ENCODE measurements around the gene FAM170B. TPM values are rescaled to one million over a fixed set of nuclear protein-coding genes. Genes with fewer than 3 reads are reported as not detected.

The FAM170B gene
- total and polyA plus RNA-seq, 2 of the 4 experiments (the other 2 are of a cell fraction) = not detected

GRCh38 chr10:49106451-49106850 is 27.4 kb downstream of the FAM170B start:
- Histone ChIP-seq H3K18ac (ENCODE audit: low read depth, low read length) (no peak overlapping the region), H4K5ac (ENCODE audit: low read depth, low read length) (no peak overlapping the region), H4K20me1 (ENCODE audit: insufficient read depth, low read length) (peaks cover 9% of the 10 kb centered on the region), H4K8ac (ENCODE audit: low read depth in 2 of 2, low read length in 2 of 2) (no peak overlapping the region), H2AK5ac (ENCODE audit: low read depth, low read length) (no peak overlapping the region), H2BK120ac (ENCODE audit: low read depth, low read length) (no peak overlapping the region), H3K4ac (ENCODE audit: low read depth, low read length) (no peak overlapping the region), H3K79me1 (ENCODE audit: low read depth in 1 of 2, low read length in 2 of 2) (peaks cover 4 to 34% of the 10 kb centered on the region in 2 experiments), H3K27me3 (ENCODE audit: control insufficient read depth, insufficient read depth, low read length) (no peaks in the 10 kb centered on the region), H2AK9ac (replicated peaks; ENCODE audit: low read depth, low read length, poor library complexity) (no peak overlapping the region), H3K4me2 (ENCODE audit: low read depth, low read length) (no peak overlapping the region), H2BK20ac (ENCODE audit: low read depth, low read length) (no peak overlapping the region), H3K4me1 (ENCODE audit: control insufficient read depth, insufficient read depth, low read length) (peaks cover 10% of the 10 kb centered on the region; the same call in 1 of the 2 replicates), H3K36me3 (ENCODE audit: control insufficient read depth, insufficient read depth, low read length) (peaks cover 13% of the 10 kb centered on the region; the same call in 1 of the 2 replicates), H3K9me3 (ENCODE audit: control insufficient read depth, insufficient read depth, low read length) (no peaks in the 10 kb centered on the region), H3K9me1 (ENCODE audit: insufficient read depth, low read length) (peaks cover 6% of the 10 kb centered on the region), H2BK5ac (ENCODE audit: low read depth, low read length, poor library complexity, severe bottlenecking) (no peak overlapping the region), H2AFZ (replicated peaks; ENCODE audit: low read length, poor library complexity) (no peak overlapping the region), H3K27ac (ENCODE audit: insufficient read depth, low read length) (no peak overlapping the region), H3K4me3 (ENCODE audit: insufficient read depth, low read depth, low read length) (no peak overlapping the region), H3K9ac (ENCODE audit: low read depth, low read length) (no peak overlapping the region), H3K23ac (ENCODE audit: low read depth, low read length) (no peak overlapping the region), H3K14ac (replicated peaks; ENCODE audit: low read depth, low read length) (0 out of 2 replicates have a peak overlapping the region, but pooled peaks have one; percentile 14), H2BK15ac (ENCODE audit: low read depth, low read length) (no peak overlapping the region), H3K56ac (ENCODE audit: extremely low read depth, insufficient read depth, low read length) (no peak overlapping the region), H4K91ac (ENCODE audit: insufficient read depth, low read depth, low read length) (no peak overlapping the region)
- dilution Hi-C loops (cut with HindIII; ENCODE audit: low sequenced_read_pairs, unreplicated experiment) (no loop called here), in situ Hi-C loops (cut with MboI; ENCODE audit: low sequenced_read_pairs) (no loop called here), intact Hi-C loops (cut with micrococcal nuclease) (no loop called here)
- CTCF ChIA-PET = no interaction called here
- 45% methylated on average over 5 of the region's 7 CpGs; no CpG with 5 or more reads in 1 of the 2 experiments for WGBS, 2 experiments (ENCODE audit: extremely low coverage in 2 of 2, insufficient read length in 1 of 2)
- POLR2A ChIA-PET (ENCODE audit: unreplicated experiment) = no interaction called here
- no peak for DNase-seq
- no peak for TF ChIP-seq BHLHE40 (IDR thresholded peaks at IDR 0.05; ENCODE audit: low read depth, low read length)
- TF ChIP-seq RFX5 (IDR thresholded peaks at IDR 0.05; ENCODE audit: low read depth, low read length) = no peak
- no peak for TF ChIP-seq NFE2L2 (IDR thresholded peaks at IDR 0.05; ENCODE audit: low read depth, low read length)
- no peak for TF ChIP-seq CHD1 (IDR thresholded peaks at IDR 0.05; ENCODE audit: low read depth, low read length)
- no peak for TF ChIP-seq MAFK (IDR thresholded peaks at IDR 0.05; ENCODE audit: low read depth, low read length)
- no peak for TF ChIP-seq POLR2A (IDR thresholded peaks at IDR 0.05; ENCODE audit: low read depth, low read length)
- no peak for TF ChIP-seq SMC3 (IDR thresholded peaks at IDR 0.05; ENCODE audit: low read depth, low read length)
- TF ChIP-seq USF2 (IDR thresholded peaks at IDR 0.05; ENCODE audit: low read depth, low read length) = no peak
- TF ChIP-seq FOS (IDR thresholded peaks at IDR 0.05; ENCODE audit: low read depth, low read length) = no peak
- TF ChIP-seq CEBPB (IDR thresholded peaks at IDR 0.05; ENCODE audit: low read depth, low read length) = no peak
- TF ChIP-seq MAZ (IDR thresholded peaks at IDR 0.05; ENCODE audit: borderline replicate concordance, low read depth, low read length) = no peak
- TF ChIP-seq RAD21 (IDR thresholded peaks at IDR 0.05; ENCODE audit: low read length) = no peak
- TF ChIP-seq RCOR1 (IDR thresholded peaks at IDR 0.05; ENCODE audit: insufficient replicate concordance, low read length) = no peak
- TF ChIP-seq MXI1 (IDR thresholded peaks at IDR 0.05; ENCODE audit: borderline replicate concordance, low read depth, low read length) = no peak
- TF ChIP-seq CTCF (conservative IDR thresholded peaks at IDR 0.05; ENCODE audit: low read depth, low read length) = no peak
- TF ChIP-seq ELK1 (IDR thresholded peaks at IDR 0.05; ENCODE audit: borderline replicate concordance, low read depth, low read length) = no peak
- BruUV-seq (replicated peaks) = no TSS peak
- no peak for ATAC-seq (ENCODE audit: low read depth)

All from IMR-90 (cell line).